A549 (cell line): ENCODE measurements around the gene ATP5PO. TPM values are rescaled to one million over a fixed set of nuclear protein-coding genes. Genes with fewer than 3 reads are reported as not detected.

ENCODE experiments used
- ATAC-seq, 2 experiments: fragments of 200-7000 bp in 1 of 2; fragments of >200 bp in 1 of 2; cut with Nextera tagmentation in 1 of 2; cut with Tn5 transposase in 1 of 2; 3 replicates each; pipeline versions ENCODE4 v1.8.0 to v1.9.1; 2018 to 2020; ENCODE audit warnings: mild to moderate bottlenecking in 1 of 2, moderate library complexity in 1 of 2
- CTCF ChIA-PET: fragments of 300-600 bp; sonication (Branson Sonifier 250); formaldehyde crosslinking; extraction: SDS; loops from one replicate; lab custom pipeline; 2021; ENCODE audit warnings: antibody characterized with exemption, inconsistent platforms; lab: Yijun Ruan, JAX
- POLR2A ChIA-PET: fragments of 350-600 bp; formaldehyde crosslinking; extraction: SDS; loops from one replicate; lab custom pipeline; 2021; ENCODE audit warnings: antibody characterized with exemption, inconsistent platforms; lab: Yijun Ruan, JAX
- DNase-seq, 2 experiments: peaks; one replicate each; pipeline versions ENCODE4 v3.0.0 to v3.0.0-alpha.2; 2011 to 2016; ENCODE audit warnings: low read depth in 1 of 2, low spot score in 1 of 2
- FAIRE-seq: peaks from 2 replicates; lab custom pipeline; 2011; peaks lifted over from hg19 to GRCh38; lab: Jason Lieb, UNC
- H3K27ac ChIP-seq, 2 experiments: fragments of >200 bp; sonication (Bioruptor Twin); formaldehyde crosslinking; 3 replicates each; pipeline ENCODE4 v1.5.1; 2016 to 2017
- H3K4me1 ChIP-seq: fragments of >200 bp; sonication (Bioruptor Twin); formaldehyde crosslinking; 3 replicates; pipeline ENCODE4 v1.6.1; 2016
- H3K4me2 ChIP-seq: fragments of >200 bp; sonication (Bioruptor Twin); formaldehyde crosslinking; 3 replicates; pipeline ENCODE4 v1.6.1; 2016
- H3K4me3 ChIP-seq: fragments of >200 bp; sonication (Bioruptor Twin); formaldehyde crosslinking; 3 replicates; pipeline ENCODE4 v1.5.1; 2016
- H3K9me3 ChIP-seq: fragments of >200 bp; sonication (Bioruptor Twin); formaldehyde crosslinking; 3 replicates; pipeline ENCODE4 v1.6.1; 2016
- ATOH8 ChIP-seq: fragments of 250-450 bp; sonication (Bioruptor Pico); IDR thresholded peaks from 2 replicates; pipeline ENCODE4 v1.5.0; 2020; ENCODE audit warnings: low read depth, mild to moderate bottlenecking, moderate library complexity
- CTCF ChIP-seq: fragments of >200 bp; sonication (Bioruptor Twin); formaldehyde crosslinking; IDR thresholded peaks from 3 replicates; pipeline ENCODE4 v1.5.1; 2016
- E2F6 ChIP-seq: IDR thresholded peaks from 2 replicates; pipeline ENCODE4 v1.6.1; 2012; ENCODE audit warnings: low read depth, borderline replicate concordance
- ESRRA ChIP-seq: fragments of 150-350 bp; IDR thresholded peaks from 2 replicates; pipeline ENCODE4 v1.6.1; 2014; ENCODE audit warnings: mild to moderate bottlenecking, low read length, borderline replicate concordance
- HES2 ChIP-seq: fragments of >200 bp; sonication (Bioruptor Twin); formaldehyde crosslinking; IDR thresholded peaks from 2 replicates; pipeline ENCODE4 v1.6.1; 2016
- HOXB5 ChIP-seq: fragments of 250-450 bp; sonication (Bioruptor Pico); IDR thresholded peaks from 2 replicates; pipeline ENCODE4 v1.5.0; 2020; ENCODE audit warnings: mild to moderate bottlenecking, moderate library complexity
- JUN ChIP-seq, 2 experiments: fragments of >200 bp; sonication (Bioruptor Twin); formaldehyde crosslinking; IDR thresholded peaks; 2 replicates in 1 of 2; 3 replicates in 1 of 2; pipeline ENCODE4 v1.6.1; 2016 to 2017
- MYC ChIP-seq: IDR thresholded peaks from 2 replicates; pipeline ENCODE4 v1.6.1; 2012; ENCODE audit warnings: mild to moderate bottlenecking, inconsistent platforms, low read length, improper control_type of control experiment, borderline replicate concordance
- NFE2L2 ChIP-seq: fragments of 150-350 bp; conservative IDR thresholded peaks from 2 replicates; pipeline ENCODE4 v1.6.1; 2014; ENCODE audit warnings: low read length
- RAD21 ChIP-seq, 2 experiments: fragments of >200 bp in 1 of 2; sonication (Bioruptor Twin) in 1 of 2; formaldehyde crosslinking in 1 of 2; IDR thresholded peaks in 1 of 2; conservative IDR thresholded peaks in 1 of 2; 2 replicates in 1 of 2; 3 replicates in 1 of 2; pipeline ENCODE4 v1.6.1; 2012 to 2018; ENCODE audit warnings: inconsistent platforms in 1 of 2
- RARB ChIP-seq: fragments of 250-450 bp; sonication (Bioruptor Pico); IDR thresholded peaks from 2 replicates; pipeline ENCODE4 v1.8.0; 2021; ENCODE audit warnings: mild to moderate bottlenecking, moderate library complexity
- RNF2 ChIP-seq: fragments of 200-600 bp; sonication (generic); IDR thresholded peaks from 2 replicates; pipeline ENCODE4 v1.6.1; 2016; ENCODE audit warnings: low read depth, mild to moderate bottlenecking, antibody characterized with exemption, moderate library complexity, borderline replicate concordance
- TFCP2L1 ChIP-seq: fragments of 250-450 bp; sonication (Bioruptor Pico); IDR thresholded peaks from 2 replicates; pipeline ENCODE4 v1.5.0; 2021; ENCODE audit warnings: mild to moderate bottlenecking
- TP53 ChIP-seq: fragments of 250-450 bp; sonication (Bioruptor Pico); IDR thresholded peaks from 2 replicates; pipeline ENCODE4 v1.5.0; 2021; ENCODE audit warnings: mild to moderate bottlenecking, moderate library complexity
- USF2 ChIP-seq: fragments of 450-650 bp; IDR thresholded peaks from 2 replicates; pipeline ENCODE4 v1.6.1; 2014; ENCODE audit warnings: antibody characterized with exemption
- ZSCAN20 ChIP-seq: fragments of 250-450 bp; sonication (Bioruptor Pico); IDR thresholded peaks from 2 replicates; pipeline ENCODE4 v1.8.0; 2022; ENCODE audit warnings: mild to moderate bottlenecking, moderate library complexity
- WGBS: methylation state at CpG from one replicate; pipeline ENCODE4 v1.1.6; 2017; ENCODE audit errors: missing lambda C conversion rate; 5-methylcytosine and 5-hydroxymethylcytosine counted together
- polyA plus RNA-seq, 4 experiments: library from polyadenylated mRNA; depleted of rRNA in 3 of 4; stranded (reverse); fragments of >200 nt; fragmentation: RNase III in 1 of 4; extraction: RNeasy Plus Mini Kit Qiagen cat#74134 plus additional on column Dnase treatment in 1 of 4; gene quantifications; 2 replicates in 3 of 4; 3 replicates in 1 of 4; pipeline ENCODE4 v1.2.3, GENCODE V29; 2011 to 2017

Gene ATP5PO
- polyA plus RNA-seq, 2 of the 4 experiments (the other 2 are of a cell fraction), result 143 to 252 TPM

- Histone ChIP-seq H3K27ac (no peak overlapping the region), H3K4me1 (no peaks in the 10 kb centered on the region), H3K9me3 (no peaks in the 10 kb centered on the region), H3K4me2 (no peak overlapping the region), H3K4me3 (no peak overlapping the region)
- FAIRE-seq, result no peak
- DNase-seq, result peak in 1 of 2 experiments; percentile 62
- ATAC-seq, result peak; percentile 76 to 92; a peak in 4 of 6 replicates
- ChIA-PET CTCF (interaction anchor here (1.0 to 4.1 kb wide), 2 partner anchors 8 to 10 kb away, joined by 3 to 16 read pairs; no protein-coding TSS in a partner anchor), POLR2A (no interaction called here)
- 85% methylated on average over 13 of the region's 13 CpGs for WGBS
- TF ChIP-seq USF2 (no peak), ATOH8 (CRISPR knock-in tag) (no peak), CTCF (peak; percentile 17; the same call in 1 of the 3 replicates), ZSCAN20 (no peak), RAD21 (conservative IDR thresholded peaks at IDR 0.05 in 1 of 2, IDR thresholded peaks at IDR 0.05 in 1 of 2) (peak; percentile 25 to 50; a peak in 2 of 5 replicates)
Measured at GRCh38 chr21:33901412-33902288, 14.0 kb downstream of the ATP5PO start.

- DNase-seq (no peak), FAIRE-seq (no peak), ATAC-seq (no peak)
- Histone ChIP-seq H3K27ac (no peak overlapping the region), H3K9me3 (no peaks in the 10 kb centered on the region), H3K4me3 (no peak overlapping the region), H3K4me1 (peaks cover 3% of the 10 kb centered on the region; the same call in 1 of the 3 replicates), H3K4me2 (no peak overlapping the region)
- CTCF ChIA-PET, result no interaction called here
- TF ChIP-seq TP53 (CRISPR knock-in tag), result no peak
- TF ChIP-seq JUN (IDR thresholded peaks at IDR 0.05), result no peak
- no peak for TF ChIP-seq RNF2
- TF ChIP-seq ATOH8 (CRISPR knock-in tag), result no peak
- no peak for TF ChIP-seq E2F6
- no peak for TF ChIP-seq TFCP2L1 (CRISPR knock-in tag)
- no peak for TF ChIP-seq HOXB5 (CRISPR knock-in tag)
- no peak for TF ChIP-seq HES2
- TF ChIP-seq NFE2L2, result no peak
- TF ChIP-seq RARB, result no peak
- no peak for TF ChIP-seq ESRRA
- no peak for TF ChIP-seq MYC
- POLR2A ChIA-PET, result no interaction called here
- WGBS, result 88% methylated on average over 5 of the region's 5 CpGs
Measured at GRCh38 chr21:33899199-33899598, 16.4 kb downstream of the ATP5PO start.
